Measurements from ENCODE around the gene KIF6.

DNA sequence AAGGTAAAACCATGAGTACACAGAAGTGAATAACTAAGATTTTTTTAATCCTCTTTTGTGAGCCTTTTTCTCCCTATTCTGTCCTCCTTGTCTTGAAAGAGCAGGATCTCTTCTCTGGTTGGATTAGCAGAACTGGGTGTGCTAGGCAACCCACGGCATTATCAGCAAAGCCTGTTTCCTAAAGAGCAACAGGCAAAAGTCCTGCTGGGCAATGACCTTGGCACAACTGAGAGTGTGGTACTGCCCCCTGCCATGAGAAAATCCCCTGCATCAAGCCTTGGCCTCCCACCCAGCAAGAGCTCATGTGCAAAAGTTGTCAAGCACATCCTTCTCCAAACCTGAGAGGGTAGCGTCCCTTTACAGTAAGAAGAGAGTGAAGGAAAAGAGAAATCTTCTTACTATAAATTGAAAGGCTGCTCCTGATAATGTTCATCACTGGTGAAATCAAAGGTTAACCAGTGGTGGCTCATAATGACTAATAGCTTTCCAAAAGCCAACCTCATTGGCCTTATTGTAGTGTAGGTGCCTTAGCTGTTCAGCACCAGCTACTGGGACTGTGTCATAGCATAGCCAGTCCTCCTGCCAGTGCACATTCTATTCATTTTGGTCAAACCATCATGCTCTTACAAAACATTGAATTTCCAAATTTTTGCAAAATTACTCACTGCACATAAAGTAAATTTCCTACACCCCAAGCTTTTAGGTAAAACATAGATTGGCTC lies 17.1 kb downstream of the KIF6 start:
- TF ChIP-seq CTCF (IDR thresholded peaks at IDR 0.05; ENCODE audit: low read length) (no peak), EZH2 (IDR thresholded peaks at IDR 0.05; ENCODE audit: borderline replicate concordance, low read length) (no peak)

All from OCI-LY1 (cell line).